Hematopoietic multipotent progenitor cell treated with erythropoietin and hydrocortisone succinate and interleukin-3 and kit ligand, for 6 days (in vitro differentiated cells): ENCODE data around the gene FURIN.
"Not testable (repeated sequence)": the region's sequence is repeated elsewhere in the genome, so short reads cannot be mapped to it uniquely, and the experiment has no call there.

Experiments used
- DNase-seq: peaks from one replicate; pipeline ENCODE4 v3.0.0-alpha.2; 2015

Gene FURIN

GRCh38 chr15:90903733-90904536, 35.5 kb downstream of the FURIN start:
- DNase-seq: peak; percentile 81

- no peak for DNase-seq
Observed at GRCh38 chr15:90904746-90905145, 36.4 kb downstream of the FURIN start.

GRCh38 chr15:90905306-90906180, 37.2 kb downstream of the FURIN start:
- DNase-seq: no peak

- DNase-seq: no peak
Observed at GRCh38 chr15:90906181-90906849, 37.9 kb downstream of the FURIN start.

- DNase-seq: no peak
Observed at GRCh38 chr15:90907051-90907660, 38.8 kb downstream of the FURIN start.

GRCh38 chr15:90907838-90908507, 39.6 kb downstream of the FURIN start:
- no peak for DNase-seq

- not testable (repeated sequence) for DNase-seq
Observed at GRCh38 chr15:90909449-90909848, 41.1 kb downstream of the FURIN start.

- no peak for DNase-seq
Observed at GRCh38 chr15:90909976-90910375, 41.6 kb downstream of the FURIN start.

GRCh38 chr15:90910441-90911301, 42.3 kb downstream of the FURIN start:
- no peak for DNase-seq

- no peak for DNase-seq
Observed at GRCh38 chr15:90911302-90911623, 42.9 kb downstream of the FURIN start.

GRCh38 chr15:90911906-90912769, 43.8 kb downstream of the FURIN start:
- DNase-seq: no peak

GRCh38 chr15:90912770-90913075, 44.3 kb downstream of the FURIN start:
- DNase-seq: no peak

GRCh38 chr15:90913398-90913944, 45.1 kb downstream of the FURIN start:
- no peak for DNase-seq

- no peak for DNase-seq
Observed at GRCh38 chr15:90914305-90915080, 46.1 kb downstream of the FURIN start.

GRCh38 chr15:90915216-90915807, 46.9 kb downstream of the FURIN start:
- no peak for DNase-seq

- DNase-seq: peak; percentile 68
Observed at GRCh38 chr15:90915808-90916440, 47.5 kb downstream of the FURIN start.

GRCh38 chr15:90916461-90916860, 48.1 kb downstream of the FURIN start:
- no peak for DNase-seq

- DNase-seq: no peak
Observed at GRCh38 chr15:90917569-90917968, 49.2 kb downstream of the FURIN start.
